B cell (primary cell): ENCODE data around the gene NPAS3. TPM values are rescaled to one million over a fixed set of nuclear protein-coding genes. Genes with fewer than 3 reads are reported as not detected.

Source experiments
- ATAC-seq: fragments of 200-7000 bp; cut with Tn5 transposase; one replicate; pipeline ENCODE4 v1.10.0; 2021; ENCODE audit warnings: low read depth, mild to moderate bottlenecking, moderate number of reproducible peaks, moderate library complexity
- CTCF ChIA-PET: fragments of 350-600 bp; sonication (Branson Sonifier 250); formaldehyde crosslinking; loops from one replicate; lab custom pipeline; 2021; ENCODE audit warnings: antibody characterized with exemption, inconsistent platforms; lab: Charles Lee
- POLR2A ChIA-PET: fragments of 350-600 bp; sonication (Branson Sonifier 250); formaldehyde crosslinking; loops from one replicate; lab custom pipeline; 2021; ENCODE audit warnings: antibody characterized with exemption; lab: Charles Lee
- DNase-seq: peaks from one replicate; pipeline ENCODE4 v3.0.0; 2013
- H2AFZ ChIP-seq: 2 replicates; pipeline ENCODE4 v1.6.1; 2012; ENCODE audit warnings: mild to moderate bottlenecking, low read depth, low read length; ENCODE audit not compliant: insufficient read depth, poor library complexity, severe bottlenecking
- H3K27ac ChIP-seq, 2 donors: 1 replicate in 1 of 2; 2 replicates in 1 of 2; pipeline ENCODE4 v1.5.1; 2012 to 2013; ENCODE audit warnings: low read length in 2 of 2, mild to moderate bottlenecking in 2 of 2, moderate library complexity in 1 of 2
- H3K27me3 ChIP-seq, 4 experiments: fragments of 200-600 bp in 1 of 4; sonication (generic) in 1 of 4; replicated peaks in 1 of 4; 1 replicate in 2 of 4; 2 replicates in 2 of 4; pipeline versions ENCODE4 v1.6.1 to v1.7.0; 2013 to 2016; ENCODE audit warnings: low read length in 3 of 4, mild to moderate bottlenecking in 2 of 4, mixed read lengths in 1 of 4, moderate library complexity in 1 of 4; ENCODE audit not compliant: insufficient read depth in 4 of 4, control insufficient read depth in 3 of 4; ENCODE audit errors: control extremely low read depth in 1 of 4
- H3K36me3 ChIP-seq, 2 experiments: replicated peaks in 1 of 2; 1 replicate in 1 of 2; 2 replicates in 1 of 2; pipeline versions ENCODE4 v1.6.1 to v1.7.1; 2013; ENCODE audit warnings: low read length in 1 of 2; ENCODE audit not compliant: insufficient read depth in 2 of 2, control insufficient read depth in 1 of 2; ENCODE audit errors: control extremely low read depth in 1 of 2, extremely low read depth in 1 of 2
- H3K4me1 ChIP-seq, 2 donors: fragments of 200-600 bp in 1 of 2; sonication (generic) in 1 of 2; 1 replicate in 1 of 2; 2 replicates in 1 of 2; pipeline versions ENCODE4 v1.5.1 to v1.6.1; 2013 to 2017; ENCODE audit warnings: low read length in 2 of 2; ENCODE audit not compliant: control insufficient read depth in 2 of 2, insufficient read depth in 2 of 2
- H3K4me2 ChIP-seq: replicated peaks from 2 replicates; pipeline ENCODE3; 2012; ENCODE audit warnings: mild to moderate bottlenecking, low read depth, low read length; ENCODE audit not compliant: poor library complexity, severe bottlenecking
- H3K4me3 ChIP-seq, 5 experiments: fragments of 200-600 bp in 1 of 5; sonication (generic) in 1 of 5; 1 replicate in 3 of 5; 2 replicates in 2 of 5; pipeline versions ENCODE4 v1.5.1 to v1.7.0; 2011 to 2016; ENCODE audit warnings: low read length in 4 of 5, mild to moderate bottlenecking in 4 of 5, low read depth in 2 of 5, control low read depth in 1 of 5, moderate library complexity in 1 of 5; ENCODE audit not compliant: insufficient read depth in 1 of 5; ENCODE audit errors: control extremely low read depth in 1 of 5, extremely low read depth in 1 of 5
- H3K79me2 ChIP-seq: fragments of 200-600 bp; sonication (generic); one replicate; pipeline ENCODE4 v1.6.0; 2016; ENCODE audit warnings: low read length; ENCODE audit not compliant: control insufficient read depth, insufficient read depth
- H3K9ac ChIP-seq: fragments of 200-600 bp; sonication (generic); 2 replicates; pipeline ENCODE4 v1.6.1; 2017; ENCODE audit warnings: mild to moderate bottlenecking, low read length, moderate library complexity
- H3K9me3 ChIP-seq, 3 donors: one replicate each; pipeline versions ENCODE4 v1.6.1 to v1.7.1; 2013; ENCODE audit warnings: low read length in 2 of 3; ENCODE audit not compliant: control insufficient read depth in 2 of 3, insufficient read depth in 1 of 3; ENCODE audit errors: control extremely low read depth in 1 of 3
- H4K20me1 ChIP-seq: 2 replicates; pipeline ENCODE4 v1.6.0; 2012; ENCODE audit warnings: mild to moderate bottlenecking, low read length; ENCODE audit not compliant: insufficient read depth, control insufficient read depth, poor library complexity, severe bottlenecking
- H3K27ac Mint-ChIP-seq: one replicate; pipeline ENCODE4 v1.8.0; 2021; ENCODE audit warnings: mixed read lengths
- H3K27me3 Mint-ChIP-seq: one replicate; pipeline ENCODE4 v1.8.0; 2021; ENCODE audit warnings: mixed read lengths
- H3K4me1 Mint-ChIP-seq: one replicate; pipeline ENCODE4 v1.8.0; 2021; ENCODE audit warnings: mixed read lengths
- H3K4me3 Mint-ChIP-seq: one replicate; pipeline ENCODE4 v1.8.0; 2021; ENCODE audit warnings: mixed read lengths
- H3K9me3 Mint-ChIP-seq: one replicate; pipeline ENCODE4 v1.8.0; 2022; ENCODE audit warnings: mixed read lengths; ENCODE audit not compliant: insufficient read depth
- EZH2 ChIP-seq: IDR thresholded peaks from 2 replicates; pipeline ENCODE4 v1.6.1; 2012; ENCODE audit warnings: borderline replicate concordance, low read depth, mild to moderate bottlenecking, moderate library complexity, low read length; ENCODE audit not compliant: insufficient read depth, poor library complexity, severe bottlenecking
- WGBS: methylation state at CpG from one replicate; pipeline ENCODE4 v1.1.5; 2013; ENCODE audit warnings: missing lambda C conversion rate; ENCODE audit not compliant: insufficient coverage; 5-methylcytosine and 5-hydroxymethylcytosine counted together
- intact Hi-C: fragments of 100-400 bp; cut with micrococcal nuclease; formaldehyde crosslinking; loops from one replicate; pipeline ENCODE4 v1.10.0; 2022
- polyA plus RNA-seq: library from polyadenylated mRNA; depleted of rRNA; stranded (reverse); fragments of >200 nt; gene quantifications from 2 replicates; pipeline ENCODE4 v1.2.3, GENCODE V29; 2012
- total RNA-seq, 2 donors: library from RNA; stranded (reverse); fragments of 120-200 nt in 1 of 2; gene quantifications; 1 replicate in 1 of 2; 2 replicates in 1 of 2; pipeline versions ENCODE4 v1.2.3 to v1.2.4, GENCODE V29; 2013 to 2022
- TF ChIP-seq, protein P1 (sequence below): fragments of 200-600 bp; IDR thresholded peaks from one replicate; pipeline ENCODE4 v1.8.0; 2022; ENCODE audit warnings: antibody characterized with exemption, mild to moderate bottlenecking

Gene NPAS3
- total and polyA plus RNA-seq, 2 donors (not counting 1 experiment from before 2014, with no cell fraction given) = not detected

DNA sequence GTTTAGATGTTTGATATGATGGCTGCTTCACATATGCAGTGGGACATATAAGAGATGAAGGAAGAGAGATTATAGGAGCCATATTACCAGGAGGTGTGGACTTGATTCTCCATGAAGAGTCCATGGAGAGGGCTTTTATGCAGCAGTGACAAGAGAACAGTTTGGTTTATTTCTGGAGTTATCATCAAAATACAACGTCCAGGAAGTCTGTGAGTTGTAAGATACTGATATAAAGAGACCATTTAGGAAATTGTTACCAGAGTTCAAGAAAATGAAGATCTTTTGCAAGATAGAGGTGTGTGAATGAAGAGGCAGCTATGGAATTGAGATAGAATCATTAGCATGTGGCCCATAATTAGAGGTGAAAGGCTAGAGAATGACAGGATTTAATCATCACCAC, 431.7 kb downstream of the NPAS3 start:
- Mint-ChIP-seq H3K4me1 (no peaks in the 10 kb centered on the region), H3K27me3 (no peaks in the 10 kb centered on the region), H3K4me3 (no peak overlapping the region), H3K9me3 (no peaks in the 10 kb centered on the region), H3K27ac (no peak overlapping the region)
- Histone ChIP-seq H3K4me3 (no peak overlapping the region), H4K20me1 (no peaks in the 10 kb centered on the region), H3K4me1 (no peaks in the 10 kb centered on the region), H3K36me3 (no peaks in the 10 kb centered on the region), H3K27me3 (no peaks in the 10 kb centered on the region), H3K9ac (no peak overlapping the region), H3K79me2 (no peaks in the 10 kb centered on the region), H3K9me3 (peaks cover 0 to 3% (median 0%) of the 10 kb centered on the region in 3 donors), H3K4me2 (no peak overlapping the region), H3K27ac (no peak overlapping the region), H2AFZ (no peak overlapping the region)
- DNase-seq (no peak), ATAC-seq (no peak)
- CTCF ChIA-PET = no interaction called here
- WGBS = no CpG with 5 or more reads among the region's 1 CpG
- POLR2A ChIA-PET = no interaction called here
- no peak for TF ChIP-seq EZH2
- TF ChIP-seq, protein P1, sequence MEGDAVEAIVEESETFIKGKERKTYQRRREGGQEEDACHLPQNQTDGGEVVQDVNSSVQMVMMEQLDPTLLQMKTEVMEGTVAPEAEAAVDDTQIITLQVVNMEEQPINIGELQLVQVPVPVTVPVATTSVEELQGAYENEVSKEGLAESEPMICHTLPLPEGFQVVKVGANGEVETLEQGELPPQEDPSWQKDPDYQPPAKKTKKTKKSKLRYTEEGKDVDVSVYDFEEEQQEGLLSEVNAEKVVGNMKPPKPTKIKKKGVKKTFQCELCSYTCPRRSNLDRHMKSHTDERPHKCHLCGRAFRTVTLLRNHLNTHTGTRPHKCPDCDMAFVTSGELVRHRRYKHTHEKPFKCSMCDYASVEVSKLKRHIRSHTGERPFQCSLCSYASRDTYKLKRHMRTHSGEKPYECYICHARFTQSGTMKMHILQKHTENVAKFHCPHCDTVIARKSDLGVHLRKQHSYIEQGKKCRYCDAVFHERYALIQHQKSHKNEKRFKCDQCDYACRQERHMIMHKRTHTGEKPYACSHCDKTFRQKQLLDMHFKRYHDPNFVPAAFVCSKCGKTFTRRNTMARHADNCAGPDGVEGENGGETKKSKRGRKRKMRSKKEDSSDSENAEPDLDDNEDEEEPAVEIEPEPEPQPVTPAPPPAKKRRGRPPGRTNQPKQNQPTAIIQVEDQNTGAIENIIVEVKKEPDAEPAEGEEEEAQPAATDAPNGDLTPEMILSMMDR = no peak
- intact Hi-C loops = no loop called here

DNA sequence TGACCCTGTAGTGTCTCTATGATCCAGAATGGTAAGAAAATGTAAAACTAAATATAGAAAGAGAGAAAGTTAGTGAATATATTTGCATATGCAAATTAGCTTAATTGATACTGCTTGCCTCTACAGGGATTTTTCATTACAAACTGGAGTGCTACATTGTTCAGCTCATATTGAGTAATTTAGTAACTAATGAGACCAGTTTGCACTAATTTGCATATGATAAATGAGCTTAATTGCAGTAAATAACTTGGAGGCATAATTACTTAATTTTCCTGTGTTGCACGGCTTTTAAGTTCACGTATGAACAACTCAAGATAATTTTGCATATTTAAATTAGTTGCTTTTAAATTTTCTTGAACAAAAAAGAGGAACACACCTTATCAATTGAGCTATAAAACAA, 436.5 kb downstream of the NPAS3 start:
- no peak overlapping the region for H3K4me2 ChIP-seq
- H3K4me1 Mint-ChIP-seq = no peaks in the 10 kb centered on the region
- no peak for ATAC-seq

More for the DNA sequence above, 436.5 kb downstream of the NPAS3 start:
- Mint-ChIP-seq H3K27me3 (no peaks in the 10 kb centered on the region), H3K9me3 (no peaks in the 10 kb centered on the region), H3K4me3 (no peak overlapping the region), H3K27ac (no peak overlapping the region)
- no peak for DNase-seq
- no CpG with 5 or more reads among the region's 2 CpGs for WGBS
- H3K9me3 ChIP-seq = peaks cover 0 to 3% (median 0%) of the 10 kb centered on the region in 3 donors
- TF ChIP-seq, protein P1 = no peak
- no peak for TF ChIP-seq EZH2
- intact Hi-C loops = no loop called here
- H3K79me2 ChIP-seq = no peaks in the 10 kb centered on the region
- H2AFZ ChIP-seq = no peak overlapping the region
- H3K36me3 ChIP-seq = no peaks in the 10 kb centered on the region
- no peak overlapping the region for H3K27ac ChIP-seq
- H3K27me3 ChIP-seq = no peaks in the 10 kb centered on the region
- H4K20me1 ChIP-seq = no peaks in the 10 kb centered on the region
- POLR2A ChIA-PET = no interaction called here
- H3K9ac ChIP-seq = no peak overlapping the region
- CTCF ChIA-PET = no interaction called here
- H3K4me1 ChIP-seq = no peaks in the 10 kb centered on the region
- no peak overlapping the region for H3K4me3 ChIP-seq
